ENCODE measurements around the gene COL8A1.

COL8A1 gene

DNA sequence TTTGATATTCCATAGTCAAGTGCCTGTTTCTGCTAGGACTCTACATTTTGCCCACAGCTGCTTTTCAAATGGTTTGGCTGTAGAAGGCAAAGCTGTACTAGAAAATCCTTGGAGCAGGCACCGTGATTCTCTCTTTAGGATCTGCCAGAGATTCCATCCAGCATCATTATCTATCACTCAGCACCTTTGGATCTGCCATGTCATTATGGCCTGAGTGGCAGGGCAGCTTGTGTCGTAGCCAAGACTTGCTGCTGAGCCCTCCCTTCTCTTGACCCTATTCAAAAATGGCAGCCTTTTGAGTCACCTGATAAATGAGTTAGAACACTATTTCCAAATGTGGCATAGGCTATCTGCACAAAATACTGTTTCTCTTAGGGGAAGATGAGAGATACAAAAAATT lies 171.2 kb downstream of the COL8A1 start:
- H3K4me3 ChIP-seq (ENCODE audit: control insufficient read depth, low read depth, low read length): no peak overlapping the region
- TF ChIP-seq, protein P1, sequence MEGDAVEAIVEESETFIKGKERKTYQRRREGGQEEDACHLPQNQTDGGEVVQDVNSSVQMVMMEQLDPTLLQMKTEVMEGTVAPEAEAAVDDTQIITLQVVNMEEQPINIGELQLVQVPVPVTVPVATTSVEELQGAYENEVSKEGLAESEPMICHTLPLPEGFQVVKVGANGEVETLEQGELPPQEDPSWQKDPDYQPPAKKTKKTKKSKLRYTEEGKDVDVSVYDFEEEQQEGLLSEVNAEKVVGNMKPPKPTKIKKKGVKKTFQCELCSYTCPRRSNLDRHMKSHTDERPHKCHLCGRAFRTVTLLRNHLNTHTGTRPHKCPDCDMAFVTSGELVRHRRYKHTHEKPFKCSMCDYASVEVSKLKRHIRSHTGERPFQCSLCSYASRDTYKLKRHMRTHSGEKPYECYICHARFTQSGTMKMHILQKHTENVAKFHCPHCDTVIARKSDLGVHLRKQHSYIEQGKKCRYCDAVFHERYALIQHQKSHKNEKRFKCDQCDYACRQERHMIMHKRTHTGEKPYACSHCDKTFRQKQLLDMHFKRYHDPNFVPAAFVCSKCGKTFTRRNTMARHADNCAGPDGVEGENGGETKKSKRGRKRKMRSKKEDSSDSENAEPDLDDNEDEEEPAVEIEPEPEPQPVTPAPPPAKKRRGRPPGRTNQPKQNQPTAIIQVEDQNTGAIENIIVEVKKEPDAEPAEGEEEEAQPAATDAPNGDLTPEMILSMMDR (conservative IDR thresholded peaks at IDR 0.05; ENCODE audit: control insufficient read depth, insufficient read depth, low read depth, low read length): no peak
- no peak for DNase-seq (ENCODE audit: low read depth)

DNA sequence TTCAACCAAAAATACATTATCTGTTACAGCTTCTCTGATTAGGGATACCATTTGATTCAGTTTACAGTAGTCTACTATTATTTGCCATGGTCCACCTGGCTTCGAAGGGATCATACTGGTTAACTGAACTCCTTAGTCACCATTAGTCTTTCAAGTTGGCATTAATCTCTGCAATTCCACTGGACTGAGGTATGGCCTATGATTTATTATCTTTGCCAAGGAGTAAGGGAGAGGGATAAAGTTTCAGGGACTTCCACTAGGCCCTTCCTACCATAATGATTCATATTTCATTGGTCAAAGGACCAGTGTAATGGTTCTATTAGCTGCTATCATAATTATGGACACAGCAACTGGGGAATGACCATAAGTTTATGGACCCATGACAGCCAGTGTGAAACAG lies 172.0 kb downstream of the COL8A1 start:
- TF ChIP-seq, protein P1 (conservative IDR thresholded peaks at IDR 0.05; ENCODE audit: control insufficient read depth, insufficient read depth, low read depth, low read length): no peak
- no peak for DNase-seq (ENCODE audit: low read depth)
- no peak overlapping the region for H3K4me3 ChIP-seq (ENCODE audit: control insufficient read depth, low read depth, low read length)

DNA sequence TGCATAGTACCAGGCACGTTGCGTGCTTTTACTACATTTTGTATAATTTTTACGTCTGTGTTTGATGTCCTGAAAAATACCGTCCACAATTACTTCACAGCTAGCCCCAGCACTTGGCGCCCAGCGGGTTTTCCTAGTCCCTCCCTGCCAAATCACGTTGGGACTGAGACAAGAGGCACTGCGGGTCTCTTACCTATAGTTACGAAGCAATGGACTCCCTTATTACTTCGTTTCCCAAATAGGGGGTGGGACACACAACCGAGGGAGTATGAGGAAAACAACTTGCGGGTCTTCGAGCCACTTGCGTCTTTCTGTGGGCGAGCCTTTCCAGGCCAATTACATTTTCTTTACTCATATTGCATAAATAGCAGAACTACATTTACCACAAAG lies 178.6 kb downstream of the COL8A1 start:
- peak overlapping the region; percentile 73 for H3K4me3 ChIP-seq (ENCODE audit: control insufficient read depth, low read depth, low read length)
- no peak for DNase-seq (ENCODE audit: low read depth)
- TF ChIP-seq, protein P1 (conservative IDR thresholded peaks at IDR 0.05; ENCODE audit: control insufficient read depth, insufficient read depth, low read depth, low read length): no peak

DNA sequence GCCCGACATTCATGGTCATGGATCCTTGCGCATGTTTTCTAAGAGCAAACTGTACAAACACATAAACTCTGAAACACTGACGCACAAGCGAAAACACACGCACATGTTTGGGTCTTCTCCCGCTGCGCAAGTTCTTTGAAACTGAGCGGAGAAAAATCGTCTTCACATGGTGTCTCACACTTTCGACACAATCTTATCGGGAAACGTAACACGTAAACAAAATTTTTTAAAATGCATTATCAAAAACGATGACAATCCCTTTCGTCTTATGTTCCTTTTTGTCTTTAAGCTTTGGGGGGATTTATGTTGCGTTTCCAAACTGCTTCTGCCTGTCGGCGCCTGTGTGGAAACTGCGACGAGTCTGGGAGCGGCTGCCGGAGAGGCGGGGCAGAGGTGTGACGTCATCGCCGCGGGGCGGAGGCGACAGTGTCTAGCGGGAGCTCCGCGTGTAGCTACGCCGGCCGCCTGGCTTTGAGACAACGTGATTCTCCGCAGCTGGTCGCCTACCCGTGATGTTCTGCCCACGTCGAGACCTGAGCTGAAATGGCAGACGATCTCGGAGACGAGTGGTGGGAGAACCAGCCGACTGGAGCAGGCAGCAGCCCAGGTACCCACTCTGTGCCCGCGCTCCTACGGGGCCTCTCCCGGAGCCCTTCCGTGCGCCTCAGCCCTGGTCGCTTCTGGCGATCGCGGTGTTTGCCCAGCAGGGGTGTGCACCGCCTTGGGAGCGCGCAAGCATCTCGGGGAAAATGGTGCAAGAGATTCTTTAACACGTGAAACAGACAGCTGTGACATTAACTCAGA lies 179.2 kb downstream of the COL8A1 start, which contains the start of gene CMSS1:
CMSS1 (plus strand) TSS at position 426 of the 804 bp plus-strand sequence.
- peak; percentile 93 for DNase-seq (ENCODE audit: low read depth)
- TF ChIP-seq, protein P1 (conservative IDR thresholded peaks at IDR 0.05; ENCODE audit: control insufficient read depth, insufficient read depth, low read depth, low read length): peak; percentile 13
- peak within 1 kb of the TSS; percentile 73 for H3K4me3 ChIP-seq (ENCODE audit: control insufficient read depth, low read depth, low read length)

DNA sequence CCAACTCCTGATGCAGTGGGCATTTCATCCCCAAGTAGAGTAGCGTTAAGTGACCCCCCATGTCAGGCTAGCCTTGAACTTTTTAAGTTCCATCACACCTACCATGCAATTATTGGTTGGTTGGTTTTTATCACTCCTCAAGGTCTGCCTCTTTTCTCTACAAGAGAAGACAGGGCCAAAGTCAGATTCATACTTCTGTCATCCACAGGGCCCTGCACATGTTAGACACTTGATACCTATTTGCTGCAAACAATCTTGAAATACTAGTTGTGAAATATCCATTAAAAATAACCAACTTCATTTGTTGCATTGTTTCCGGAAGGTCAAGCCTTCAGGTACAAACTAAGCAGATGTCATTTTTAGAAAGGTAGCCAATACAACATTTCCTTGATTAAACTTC lies 180.4 kb downstream of the COL8A1 start:
- no peak for DNase-seq (ENCODE audit: low read depth)
- TF ChIP-seq, protein P1 (conservative IDR thresholded peaks at IDR 0.05; ENCODE audit: control insufficient read depth, insufficient read depth, low read depth, low read length): no peak
- peak overlapping the region; percentile 73 for H3K4me3 ChIP-seq (ENCODE audit: control insufficient read depth, low read depth, low read length)

DNA sequence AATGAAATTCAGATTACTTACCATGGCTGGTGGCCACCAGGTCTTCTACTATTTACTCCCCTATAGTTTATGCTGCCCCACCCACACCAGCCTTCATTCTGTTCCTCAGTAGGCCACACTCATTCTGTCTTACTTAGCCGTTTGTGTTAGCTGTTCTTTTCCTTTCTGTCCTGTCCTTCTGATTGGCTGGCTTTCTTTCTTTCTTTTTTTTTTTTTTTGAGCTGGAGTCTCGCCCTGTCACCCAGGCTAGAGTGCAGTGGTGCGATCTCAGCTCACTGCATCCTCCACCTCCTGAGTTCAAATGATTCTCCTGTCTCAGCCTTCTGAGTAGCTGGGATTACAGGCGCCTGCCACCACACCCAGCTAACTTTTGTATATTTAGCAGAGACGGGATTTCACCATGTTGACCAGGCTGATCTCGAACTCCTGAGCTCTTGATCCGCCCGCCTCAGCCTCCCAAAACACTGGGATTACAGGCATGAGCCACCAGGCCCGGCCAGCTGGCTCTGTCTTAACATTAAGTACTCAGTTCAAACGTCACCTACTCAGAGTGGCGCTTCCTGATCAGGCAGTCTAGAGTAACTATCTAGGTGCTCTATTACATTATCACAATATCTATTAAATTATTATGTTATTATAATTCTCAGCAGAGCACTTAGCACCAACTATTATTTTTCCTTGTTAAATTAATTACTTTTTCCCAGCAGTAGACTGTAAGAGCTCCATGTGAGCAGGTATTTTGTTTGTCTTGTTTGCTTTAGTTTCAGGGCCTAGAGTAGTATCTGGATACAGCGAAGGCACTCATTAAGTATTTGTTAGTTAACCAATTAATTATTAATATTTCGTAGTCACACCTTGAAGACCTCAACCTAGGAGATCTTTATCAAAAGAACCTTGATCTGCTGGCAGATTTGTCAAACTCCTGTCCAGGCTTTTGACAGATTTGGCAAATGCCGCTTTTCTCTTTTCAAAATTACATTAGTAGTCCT lies 185.6 kb downstream of the COL8A1 start:
- no peak overlapping the region for H3K4me3 ChIP-seq (ENCODE audit: control insufficient read depth, low read depth, low read length)
- DNase-seq (ENCODE audit: low read depth): no peak
- TF ChIP-seq, protein P1 (conservative IDR thresholded peaks at IDR 0.05; ENCODE audit: control insufficient read depth, insufficient read depth, low read depth, low read length): no peak

Data from fibroblast of mammary gland (primary cell).